Activated T-cell treated with anti-CD3 and anti-CD28 coated beads for 48 hours (primary cell): ENCODE results near the gene PLAAT2.
"Not testable (repeated sequence)": the region's sequence is repeated elsewhere in the genome, so short reads cannot be mapped to it uniquely, and the experiment has no call there.

Experiments used
- DNase-seq: peaks from one replicate; pipeline ENCODE4 v3.0.0-alpha.2; 2020; ENCODE audit warnings: low read depth

PLAAT2 gene

GRCh38 chr11:63578882-63579281 lies 15.7 kb upstream of the PLAAT2 start:
- not testable (repeated sequence) for DNase-seq

- no peak for DNase-seq
Observed at GRCh38 chr11:63574856-63575602, 11.8 kb upstream of the PLAAT2 start.

GRCh38 chr11:63573881-63574855 lies 11.0 kb upstream of the PLAAT2 start:
- DNase-seq: no peak

GRCh38 chr11:63572026-63572688 lies 9.0 kb upstream of the PLAAT2 start:
- DNase-seq: no peak

- no peak for DNase-seq
Observed at GRCh38 chr11:63569570-63569969, 6.4 kb upstream of the PLAAT2 start.

GRCh38 chr11:63567044-63567840 lies 4.1 kb upstream of the PLAAT2 start:
- no peak for DNase-seq

GRCh38 chr11:63564784-63565350 lies 1.7 kb upstream of the PLAAT2 start:
- DNase-seq: no peak

- no peak for DNase-seq
Observed at GRCh38 chr11:63564056-63564774, 1.0 kb upstream of the PLAAT2 start.

GRCh38 chr11:63560506-63561180 lies 2.5 kb downstream of the PLAAT2 start:
- no peak for DNase-seq

- DNase-seq: no peak
Observed at GRCh38 chr11:63558459-63559157, 4.6 kb downstream of the PLAAT2 start.

GRCh38 chr11:63557570-63557969 lies 5.6 kb downstream of the PLAAT2 start:
- no peak for DNase-seq

- DNase-seq: no peak
Observed at GRCh38 chr11:63556404-63557013, 6.7 kb downstream of the PLAAT2 start.

- no peak for DNase-seq
Observed at GRCh38 chr11:63554877-63555223, 8.3 kb downstream of the PLAAT2 start.

GRCh38 chr11:63553759-63554158 lies 9.4 kb downstream of the PLAAT2 start:
- no peak for DNase-seq

GRCh38 chr11:63552921-63553320 lies 10.3 kb downstream of the PLAAT2 start:
- DNase-seq: no peak

GRCh38 chr11:63551889-63552266 lies 11.3 kb downstream of the PLAAT2 start:
- no peak for DNase-seq

- no peak for DNase-seq
Observed at GRCh38 chr11:63551091-63551888, 11.9 kb downstream of the PLAAT2 start.

GRCh38 chr11:63550156-63550700 lies 13.0 kb downstream of the PLAAT2 start:
- not testable (repeated sequence) for DNase-seq
